SK-MEL-5 (cell line): ENCODE data around the gene RIOX2. TPM values are rescaled to one million over a fixed set of nuclear protein-coding genes. Genes with fewer than 3 reads are reported as not detected.
"Not testable (repeated sequence)": the region's sequence is repeated elsewhere in the genome, so short reads cannot be mapped to it uniquely, and the experiment has no call there.

Experiments
- DNase-seq: peaks from one replicate; pipeline ENCODE4 v3.0.0-alpha.2; 2016; ENCODE audit warnings: low read depth, low spot score
- in situ Hi-C: cut with HindIII; loops from 2 replicates; pipeline ENCODE4 v1.10.0; 2016; ENCODE audit warnings: low sequenced_read_pairs, high pct_unique_total_duplicates, low pct_unique_long_range_greater_than_20kb
- total RNA-seq: library from RNA; depleted of rRNA; stranded (reverse); fragments of >200 nt; shearing (Covaris generic); gene quantifications from 2 replicates; pipeline ENCODE4 v1.2.3, GENCODE V29; 2014

The RIOX2 gene
- total RNA-seq, 1 experiment from 2014 or later: 47.8 TPM

DNA sequence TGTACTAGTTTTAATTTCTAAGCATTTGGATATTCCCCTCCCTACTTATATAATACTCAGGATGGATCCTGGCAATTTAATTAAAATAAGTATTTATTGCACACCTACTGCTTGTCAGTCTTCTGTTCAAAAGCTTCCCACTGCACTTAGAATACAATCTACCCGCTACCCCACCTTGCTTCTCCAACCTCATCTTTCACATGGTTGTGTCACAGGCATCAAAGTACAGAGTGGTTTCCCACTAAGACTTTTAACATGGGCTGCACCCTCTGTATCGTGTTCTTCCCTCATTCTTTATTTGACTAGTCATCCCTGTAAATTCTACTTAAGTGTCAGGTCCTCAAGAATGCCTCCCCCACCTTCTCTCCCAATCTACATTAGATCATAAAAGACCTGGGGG is 35.0 kb downstream of the RIOX2 start:
- in situ Hi-C loops: no loop called here
- no peak for DNase-seq

DNA sequence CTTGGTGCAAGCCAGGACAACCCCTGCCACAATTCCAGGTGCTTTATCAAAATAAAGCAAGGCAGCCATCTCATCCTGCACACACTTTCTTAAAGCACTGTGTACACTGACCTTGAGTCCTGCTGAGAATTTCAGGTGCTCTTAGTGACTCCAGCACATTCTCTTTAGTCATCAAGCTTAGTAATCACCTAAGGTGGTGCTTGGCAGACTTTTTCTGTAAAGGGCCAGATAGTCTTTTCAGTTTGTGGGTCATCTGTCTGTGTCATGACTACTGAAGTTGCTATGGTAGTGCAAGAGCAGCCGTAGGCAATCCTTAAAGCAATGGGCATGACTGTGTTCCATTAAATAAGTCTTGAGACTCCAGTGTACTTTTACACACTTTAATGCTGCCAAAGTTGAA is 36.4 kb downstream of the RIOX2 start:
- DNase-seq: no peak
- in situ Hi-C loops: no loop called here

DNA sequence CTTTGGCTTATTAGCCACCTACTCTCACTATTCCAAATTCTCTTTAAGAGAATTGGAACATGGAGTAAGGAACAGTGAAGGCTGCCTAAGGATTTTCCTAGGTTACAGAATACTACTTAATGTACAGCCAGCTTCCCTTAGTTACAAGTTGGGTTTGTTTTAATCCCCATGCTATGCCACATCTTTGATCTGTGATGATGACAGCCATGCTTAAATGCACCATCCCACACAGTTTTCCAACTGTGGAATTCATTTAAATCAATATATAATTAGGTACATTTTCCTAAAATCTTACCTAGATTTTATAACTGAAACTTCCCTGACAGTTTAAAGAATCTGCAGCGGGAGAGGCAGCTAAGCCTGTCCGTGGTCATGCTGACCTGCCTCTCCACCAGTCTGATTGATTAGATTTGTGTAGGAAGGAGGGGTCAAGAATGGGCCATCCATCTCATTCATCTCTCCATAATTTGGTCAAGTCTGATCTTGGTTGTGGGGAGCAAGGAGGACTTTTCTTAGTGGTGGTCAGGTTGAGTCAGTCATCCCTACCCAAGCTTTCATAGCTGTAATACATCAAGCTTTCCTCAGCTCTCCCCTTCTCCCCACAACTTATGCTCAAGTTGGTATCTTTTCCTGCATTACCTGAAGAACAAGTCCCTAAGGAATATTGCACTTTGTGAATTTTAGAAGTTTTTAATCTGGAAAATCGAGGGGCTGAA is 37.1 kb downstream of the RIOX2 start:
- in situ Hi-C loops: no loop called here
- DNase-seq: no peak

GRCh38 chr3:97932387-97932801 is 39.8 kb downstream of the RIOX2 start:
- DNase-seq: no peak
- in situ Hi-C loops: no loop called here

- DNase-seq: no peak
- in situ Hi-C loops: no loop called here
These were observed 41.0 kb downstream of the RIOX2 start for GRCh38 chr3:97931218-97931617.

DNA sequence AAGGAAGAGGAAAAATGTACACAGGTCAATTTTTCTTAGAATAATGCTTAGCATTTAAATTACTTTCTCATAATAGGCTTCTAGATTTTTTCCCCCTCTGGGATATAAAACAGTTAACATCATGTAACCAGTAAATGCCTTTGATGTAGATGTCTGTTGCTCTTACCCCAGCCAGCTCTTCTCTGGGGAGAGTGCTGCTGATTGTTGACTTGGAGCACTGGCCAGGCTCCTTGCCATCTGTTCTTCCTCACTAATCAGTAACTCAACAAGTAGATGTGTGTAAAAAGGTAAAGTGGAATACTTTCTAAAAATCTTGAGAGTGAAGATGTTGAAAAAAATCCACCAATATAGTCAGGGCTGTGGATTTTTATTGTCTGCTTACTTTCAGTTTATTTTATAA is 42.2 kb downstream of the RIOX2 start:
- in situ Hi-C loops: no loop called here
- no peak for DNase-seq

DNA sequence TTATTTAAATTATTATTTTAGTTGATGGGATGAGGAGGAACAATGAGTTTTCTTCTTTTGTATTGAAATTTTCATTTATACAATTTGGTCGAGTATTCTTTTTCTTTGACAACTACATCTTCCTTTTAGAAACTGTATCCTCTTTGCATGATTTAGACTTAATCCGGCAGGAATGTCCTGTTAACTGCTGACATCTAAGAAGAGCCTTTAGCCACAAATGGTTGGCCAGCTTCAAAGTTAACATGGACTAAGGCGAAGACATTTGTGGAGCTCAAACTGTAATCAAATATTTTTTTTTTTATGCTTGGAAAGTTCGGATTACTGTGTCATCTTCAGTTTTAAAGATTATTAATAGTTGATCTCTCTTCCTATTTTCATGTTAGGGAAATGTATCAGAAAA is 43.2 kb downstream of the RIOX2 start:
- no peak for DNase-seq
- in situ Hi-C loops: no loop called here

- in situ Hi-C loops: no loop called here
These were observed 44.5 kb downstream of the RIOX2 start for GRCh38 chr3:97927704-97928103.

DNA sequence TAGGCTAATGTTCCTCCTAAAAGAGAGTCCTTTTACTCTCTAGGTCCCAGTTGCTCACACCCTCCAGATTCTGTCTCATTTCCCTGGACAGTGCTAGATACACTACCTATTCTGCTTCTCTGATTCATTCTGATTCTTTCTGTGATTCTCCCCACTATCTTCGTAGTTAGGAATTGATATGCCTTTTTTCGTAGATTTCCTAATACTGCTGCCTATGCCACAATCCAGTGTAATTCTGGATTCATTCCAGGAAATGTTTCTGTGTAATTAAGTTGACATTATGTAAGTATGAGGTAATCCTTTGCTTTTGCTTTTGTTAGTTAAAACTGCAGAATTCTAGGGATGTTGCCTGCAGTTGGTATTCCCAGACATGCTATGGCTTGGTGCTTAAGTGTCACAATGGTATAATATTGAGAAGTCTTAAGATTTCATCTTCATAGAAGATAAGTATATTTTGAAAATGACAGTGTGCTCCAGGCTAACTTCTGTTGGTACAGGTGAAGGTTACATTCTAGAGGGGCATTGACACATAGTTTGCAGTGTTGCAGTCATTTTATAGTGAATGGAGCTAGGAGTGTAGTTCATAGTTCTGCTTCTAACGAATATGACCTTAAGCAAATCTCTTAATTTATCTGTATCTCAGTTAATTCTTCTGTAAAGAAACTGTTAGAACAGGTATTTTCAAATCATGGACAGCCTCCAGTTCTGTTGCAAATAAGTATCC is 54.3 kb downstream of the RIOX2 start:
- in situ Hi-C loops: no loop called here
- DNase-seq: no peak

More at GRCh38 chr3:97927704-97928103, 44.5 kb downstream of the RIOX2 start:
- no peak for DNase-seq

- DNase-seq: no peak
- in situ Hi-C loops: no loop called here
These were observed 55.7 kb downstream of the RIOX2 start for GRCh38 chr3:97916576-97916975.

DNA sequence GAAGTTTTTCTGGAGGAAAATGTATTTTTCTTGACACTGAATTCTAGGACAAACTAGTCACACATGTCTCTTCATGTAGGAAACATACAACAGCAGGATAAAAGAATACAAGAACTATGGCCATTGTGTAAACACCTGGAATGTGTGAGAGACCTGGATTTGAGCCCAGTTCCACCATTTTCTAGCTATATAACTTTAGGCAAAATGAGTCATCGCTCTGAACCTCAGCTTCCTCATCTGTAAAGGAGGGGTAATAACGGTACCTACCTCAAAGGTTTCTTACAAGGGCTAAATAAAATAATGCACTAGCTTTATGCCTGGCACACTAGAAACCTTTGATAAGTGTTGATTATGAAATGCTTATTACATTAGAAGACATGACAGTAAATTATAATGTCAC is 57.8 kb downstream of the RIOX2 start:
- in situ Hi-C loops: no loop called here

GRCh38 chr3:97911459-97911858 is 60.8 kb downstream of the RIOX2 start:
- in situ Hi-C loops: no loop called here
- DNase-seq: no peak

More for the DNA sequence above, 57.8 kb downstream of the RIOX2 start:
- DNase-seq: peak; percentile 2

GRCh38 chr3:97910931-97911351 is 61.3 kb downstream of the RIOX2 start:
- in situ Hi-C loops: no loop called here
- DNase-seq: no peak

GRCh38 chr3:97910236-97910831 is 61.9 kb downstream of the RIOX2 start:
- in situ Hi-C loops, DNase-seq: not testable (repeated sequence)

- in situ Hi-C loops, DNase-seq: not testable (repeated sequence)
These were observed 62.4 kb downstream of the RIOX2 start for GRCh38 chr3:97909830-97910229.

DNA sequence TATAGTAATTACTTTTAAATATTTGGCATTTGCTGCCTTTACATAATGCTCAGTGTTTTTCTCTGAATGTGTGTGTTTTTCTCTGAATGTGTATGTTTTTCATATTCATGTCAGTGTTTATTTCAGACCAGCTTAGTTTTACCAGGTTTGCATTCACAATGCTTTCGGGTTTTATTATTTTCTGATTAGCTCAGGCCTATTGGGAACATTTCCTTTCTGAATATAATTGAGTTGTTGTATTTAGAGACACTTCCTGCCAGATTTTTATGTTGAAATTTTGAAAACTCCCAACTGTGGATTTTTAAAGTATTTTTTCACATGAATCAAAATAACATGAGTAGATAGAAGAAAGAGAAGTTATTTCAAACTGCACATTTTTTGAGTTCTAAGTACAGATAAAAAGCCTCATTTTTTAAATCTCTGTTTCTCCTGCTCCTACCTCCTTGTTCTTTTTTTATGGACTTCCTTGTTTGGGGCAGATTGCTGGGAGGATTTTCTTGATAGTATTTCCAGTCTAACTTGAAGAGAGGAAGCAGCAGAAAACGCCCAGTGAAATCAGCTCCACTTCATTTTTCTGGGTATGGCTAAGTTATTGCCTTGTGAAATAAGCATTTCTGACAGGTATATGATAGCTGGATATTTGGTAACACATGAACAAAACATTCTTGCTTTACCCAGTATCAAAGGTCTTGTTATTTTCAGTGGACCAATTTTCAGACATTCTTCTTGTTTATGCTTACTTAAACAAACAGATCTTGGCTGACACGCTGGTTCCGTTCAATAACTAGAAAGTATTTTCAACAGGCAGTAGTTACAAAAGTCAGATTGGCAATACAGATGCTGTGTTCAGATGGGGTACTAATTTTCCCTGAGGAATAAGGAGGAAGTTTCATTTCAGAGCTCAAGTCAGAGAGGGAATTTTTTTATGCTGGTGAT is 70.7 kb downstream of the RIOX2 start:
- no peak for DNase-seq
- in situ Hi-C loops: no loop called here

- in situ Hi-C loops: no loop called here
- no peak for DNase-seq
These were observed 72.9 kb downstream of the RIOX2 start for GRCh38 chr3:97899331-97899730.

- DNase-seq: peak; percentile 38
- in situ Hi-C loops: no loop called here
These were observed 75.7 kb downstream of the RIOX2 start for GRCh38 chr3:97896547-97896946.
